Testis (tissue), 3 donors: ENCODE data around the gene PRMT2. TPM values are rescaled to one million over a fixed set of nuclear protein-coding genes. Genes with fewer than 3 reads are reported as not detected.
A peak's percentile ranks its signal among the peaks of the same experiment; 100 is the strongest.

Source experiments
- DNase-seq: peaks from one replicate; pipeline ENCODE4 v3.0.0-alpha.2; 2019
- H3K27ac ChIP-seq, 2 donors: fragments of 200-600 bp; sonication (generic); one replicate each; pipeline ENCODE4 v1.5.1; 2019
- H3K27me3 ChIP-seq: fragments of 200-600 bp; sonication (generic); one replicate; pipeline ENCODE4 v1.5.1; 2019
- H3K36me3 ChIP-seq: fragments of 200-600 bp; sonication (generic); one replicate; pipeline ENCODE4 v1.5.1; 2017; ENCODE audit warnings: low read depth; ENCODE audit errors: missing control alignments
- H3K4me1 ChIP-seq: fragments of 200-600 bp; sonication (generic); one replicate; pipeline ENCODE4 v1.5.1; 2019
- H3K4me3 ChIP-seq, 2 donors: fragments of 200-600 bp; sonication (generic); one replicate each; pipeline ENCODE4 v1.5.1; 2017 to 2019
- H3K9me3 ChIP-seq: fragments of 200-600 bp; sonication (generic); one replicate; pipeline ENCODE4 v1.5.1; 2017
- POLR2A ChIP-seq: fragments of 450-650 bp; IDR thresholded peaks from one replicate; pipeline ENCODE4 v1.6.1; 2017; ENCODE audit warnings: antibody characterized with exemption, mild to moderate bottlenecking, moderate library complexity
- WGBS, 2 donors: methylation state at CpG; one replicate each; pipeline ENCODE4 v1.1.5; 2018; 5-methylcytosine and 5-hydroxymethylcytosine counted together
- intact Hi-C: fragments of 100-400 bp; cut with DNase I; formaldehyde crosslinking; loops from one replicate; pipeline ENCODE4 v1.15.1; 2023; ENCODE audit warnings: low total_unique reads
- polyA plus RNA-seq: library from polyadenylated mRNA; stranded (reverse); fragments of 350-450 nt; fragmentation: Illumina TruSeq; extraction: RNeasy Lipid Tissue Mini Kit (QIAGEN cat#74804); gene quantifications from one replicate; pipeline ENCODE4 v1.2.3, GENCODE V29; 2014; ENCODE audit warnings: low read depth, low replicate concordance; ENCODE audit not compliant: insufficient read depth
- total RNA-seq, 2 donors: library from RNA; depleted of rRNA; stranded (reverse); fragments of >200 nt; gene quantifications; one replicate each; pipeline ENCODE4 v1.2.3, GENCODE V29; 2016
- TF ChIP-seq, protein P1 (sequence below), 3 experiments: fragments of 450-650 bp in 2 of 3; fragments of 200-600 bp in 1 of 3; sonication (generic) in 1 of 3; IDR thresholded peaks; one replicate each; pipeline ENCODE4 v1.5.1; 2016 to 2019; ENCODE audit warnings: antibody characterized with exemption in 3 of 3, mild to moderate bottlenecking in 2 of 3, moderate library complexity in 1 of 3

The PRMT2 gene
- total and polyA plus RNA-seq, 3 donors from 2014 or later = 59.4 to 88.9 (median 81.6) TPM

DNA sequence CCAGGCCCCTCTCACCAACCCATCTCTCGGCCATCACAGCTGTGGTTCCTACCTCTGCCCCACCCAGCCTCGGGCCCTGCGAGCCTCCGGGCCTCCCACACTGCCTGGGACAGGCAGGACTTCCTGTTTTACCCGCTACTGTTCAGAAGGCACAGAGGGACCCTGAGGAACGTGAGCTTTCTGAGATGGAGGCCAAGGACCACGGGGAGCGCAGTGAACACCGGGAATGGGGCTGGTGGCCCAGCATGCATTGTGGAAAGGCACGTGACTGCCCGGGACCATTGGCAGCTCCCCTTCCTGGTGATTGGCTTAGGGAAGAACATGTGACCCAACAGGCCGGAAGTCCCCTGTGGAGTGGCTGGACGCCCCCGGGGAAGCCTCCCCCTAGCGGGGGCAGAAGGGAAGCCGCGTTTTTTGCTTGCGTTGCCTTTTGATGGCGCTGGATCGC, 37.6 kb upstream of the PRMT2 start:
- Histone ChIP-seq H3K4me1 (peaks cover 12% of the 10 kb centered on the region), H3K27ac (no peak overlapping the region), H3K36me3 (no peaks in the 10 kb centered on the region), H3K9me3 (no peaks in the 10 kb centered on the region), H3K27me3 (no peaks in the 10 kb centered on the region), H3K4me3 (peak overlapping the region; percentile 34 to 49)
- peak; percentile 83 for DNase-seq
- 76 to 81% methylated on average over 10 to 20 of the region's 20 CpGs for WGBS, 2 donors
- intact Hi-C loops = no loop called here
- TF ChIP-seq POLR2A = no peak
- TF ChIP-seq, protein P1, sequence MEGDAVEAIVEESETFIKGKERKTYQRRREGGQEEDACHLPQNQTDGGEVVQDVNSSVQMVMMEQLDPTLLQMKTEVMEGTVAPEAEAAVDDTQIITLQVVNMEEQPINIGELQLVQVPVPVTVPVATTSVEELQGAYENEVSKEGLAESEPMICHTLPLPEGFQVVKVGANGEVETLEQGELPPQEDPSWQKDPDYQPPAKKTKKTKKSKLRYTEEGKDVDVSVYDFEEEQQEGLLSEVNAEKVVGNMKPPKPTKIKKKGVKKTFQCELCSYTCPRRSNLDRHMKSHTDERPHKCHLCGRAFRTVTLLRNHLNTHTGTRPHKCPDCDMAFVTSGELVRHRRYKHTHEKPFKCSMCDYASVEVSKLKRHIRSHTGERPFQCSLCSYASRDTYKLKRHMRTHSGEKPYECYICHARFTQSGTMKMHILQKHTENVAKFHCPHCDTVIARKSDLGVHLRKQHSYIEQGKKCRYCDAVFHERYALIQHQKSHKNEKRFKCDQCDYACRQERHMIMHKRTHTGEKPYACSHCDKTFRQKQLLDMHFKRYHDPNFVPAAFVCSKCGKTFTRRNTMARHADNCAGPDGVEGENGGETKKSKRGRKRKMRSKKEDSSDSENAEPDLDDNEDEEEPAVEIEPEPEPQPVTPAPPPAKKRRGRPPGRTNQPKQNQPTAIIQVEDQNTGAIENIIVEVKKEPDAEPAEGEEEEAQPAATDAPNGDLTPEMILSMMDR (IDR thresholded peaks at IDR 0.05) = peak in 1 of 3 experiments; percentile 18

DNA sequence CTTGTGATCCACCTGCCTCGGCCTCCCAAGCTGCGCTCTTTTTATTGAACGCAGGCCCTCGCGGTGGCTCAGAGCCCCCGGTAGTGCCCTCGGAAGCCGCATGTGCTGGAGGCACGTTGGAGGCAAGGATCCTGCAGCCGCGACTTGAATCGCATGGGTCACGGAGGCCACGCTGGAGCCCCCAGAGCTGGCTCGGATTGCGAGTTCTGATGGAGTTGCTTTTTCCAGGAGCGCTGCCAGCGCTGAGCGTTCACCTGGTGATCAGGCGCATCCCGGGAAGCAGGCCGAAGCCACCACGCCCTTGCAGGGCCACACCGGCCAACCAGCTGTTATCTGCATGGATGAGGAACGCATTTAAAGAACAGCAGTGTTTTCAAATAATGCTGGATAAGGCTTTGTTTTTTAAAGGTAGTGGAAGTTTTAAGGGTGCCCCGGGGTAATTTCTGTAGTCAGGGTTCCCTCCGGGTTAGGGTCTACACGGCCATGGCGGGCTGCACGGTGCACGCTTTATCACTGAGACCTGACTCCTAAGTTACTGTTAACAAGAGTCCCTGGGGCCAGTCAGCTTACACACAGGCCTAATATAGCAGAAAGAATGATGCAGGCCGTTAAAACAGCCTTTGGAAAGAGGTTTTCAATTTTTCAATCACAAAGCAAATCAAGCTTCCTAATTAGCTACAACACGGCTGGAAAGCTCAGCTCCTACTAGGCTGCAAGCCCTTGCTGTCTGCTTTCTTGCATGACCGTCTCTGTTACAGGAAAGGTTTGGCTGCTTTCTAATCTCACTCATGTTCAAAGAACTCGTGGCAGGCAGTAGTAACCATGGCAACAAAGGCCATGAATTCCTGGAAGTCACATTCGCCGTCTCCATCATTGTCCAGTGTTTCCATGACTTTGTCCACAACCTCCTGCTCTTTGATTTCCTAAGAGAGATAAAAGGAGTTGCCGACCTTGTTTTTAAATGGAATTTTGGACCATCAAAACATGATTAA, 36.6 kb upstream of the PRMT2 start:
- H3K27ac ChIP-seq = no peak overlapping the region

DNA sequence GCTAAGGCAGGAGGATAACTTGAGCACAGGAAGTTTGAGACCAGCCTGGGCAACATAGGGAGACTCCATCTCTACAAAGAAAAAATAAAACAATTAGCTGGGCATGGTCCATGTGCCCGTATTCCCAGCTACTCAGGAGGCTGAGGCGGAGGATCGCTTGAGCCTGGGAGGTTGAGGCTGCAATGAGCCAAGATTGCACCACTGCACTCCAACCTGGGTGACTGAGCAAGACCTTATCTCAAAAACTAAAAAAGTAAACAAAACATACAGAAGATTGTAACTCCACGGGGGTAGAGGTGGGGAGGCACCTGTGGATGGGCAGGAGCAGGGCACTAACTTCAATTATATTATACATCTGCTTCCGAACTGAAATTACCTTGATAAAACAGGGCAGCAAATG, 35.2 kb upstream of the PRMT2 start:
- intact Hi-C loops = no loop called here
- no peaks in the 10 kb centered on the region for H3K9me3 ChIP-seq
- H3K27ac ChIP-seq = no peak overlapping the region
- no peaks in the 10 kb centered on the region for H3K36me3 ChIP-seq
- no peaks in the 10 kb centered on the region for H3K27me3 ChIP-seq
- no peak overlapping the region for H3K4me3 ChIP-seq
- no peak for DNase-seq
- TF ChIP-seq, protein P1 (IDR thresholded peaks at IDR 0.05) = no peak
- H3K4me1 ChIP-seq = peaks cover 12% of the 10 kb centered on the region
- WGBS, 2 donors = 86 to 95% methylated on average over 5 of the region's 5 CpGs

More for the DNA sequence above, 36.6 kb upstream of the PRMT2 start:
- peak; percentile 63 for DNase-seq
- 43 to 51% methylated on average over 37 to 38 of the region's 38 CpGs for WGBS, 2 donors
- H3K9me3 ChIP-seq = no peaks in the 10 kb centered on the region
- no peak for TF ChIP-seq POLR2A
- TF ChIP-seq, protein P1 (IDR thresholded peaks at IDR 0.05) = no peak
- peak overlapping the region; percentile 34 to 49 for H3K4me3 ChIP-seq
- H3K4me1 ChIP-seq = peaks cover 12% of the 10 kb centered on the region
- intact Hi-C loops = no loop called here
- no peaks in the 10 kb centered on the region for H3K36me3 ChIP-seq
- H3K27me3 ChIP-seq = no peaks in the 10 kb centered on the region

DNA sequence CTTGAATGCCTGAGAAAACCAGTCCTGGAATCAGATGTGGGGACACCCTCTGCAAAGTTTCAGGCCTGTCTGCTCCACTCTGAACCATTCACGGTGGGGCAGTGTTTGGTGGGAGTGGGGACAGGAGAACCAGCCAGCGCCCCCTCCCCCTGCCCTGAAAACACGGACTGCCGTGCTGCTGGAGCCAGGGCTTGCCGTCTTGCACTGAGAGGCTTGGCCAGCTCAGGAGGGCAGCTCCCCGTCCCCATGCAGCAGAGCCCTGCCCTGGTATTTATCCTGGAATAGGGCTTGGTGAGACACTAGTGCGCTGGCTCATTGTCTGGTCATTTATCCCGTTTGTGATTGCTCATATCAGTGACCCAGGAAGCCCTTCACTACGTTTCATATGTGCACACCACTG, 34.5 kb upstream of the PRMT2 start:
- Histone ChIP-seq H3K36me3 (no peaks in the 10 kb centered on the region), H3K4me3 (no peak overlapping the region), H3K9me3 (no peaks in the 10 kb centered on the region), H3K27ac (no peak overlapping the region), H3K4me1 (peaks cover 12% of the 10 kb centered on the region), H3K27me3 (no peaks in the 10 kb centered on the region)
- TF ChIP-seq POLR2A = no peak
- TF ChIP-seq, protein P1 (IDR thresholded peaks at IDR 0.05) = no peak
- DNase-seq = no peak
- intact Hi-C loops = no loop called here
- 86 to 88% methylated on average over 9 of the region's 9 CpGs for WGBS, 2 donors
